Skin of body (tissue), 2 donors: ENCODE data around the gene PYGO2. TPM values are rescaled to one million over a fixed set of nuclear protein-coding genes. Genes with fewer than 3 reads are reported as not detected.
"Not testable (repeated sequence)": the region's sequence is repeated elsewhere in the genome, so short reads cannot be mapped to it uniquely, and the experiment has no call there.

Experiments used
- DNase-seq: peaks from one replicate; lab custom pipeline; 2025; lab: John Stamatoyannopoulos, UW
- total RNA-seq: library from RNA; depleted of rRNA; stranded (reverse); fragments of >200 nt; gene quantifications from one replicate; pipeline ENCODE4 v1.2.3, GENCODE V29; 2014

PYGO2 gene
- total RNA-seq, 1 donor from 2014 or later: 14.6 TPM

GRCh38 chr1:155000726-155001424, 39.3 kb upstream of the PYGO2 start:
- DNase-seq: peak; percentile 80

DNA sequence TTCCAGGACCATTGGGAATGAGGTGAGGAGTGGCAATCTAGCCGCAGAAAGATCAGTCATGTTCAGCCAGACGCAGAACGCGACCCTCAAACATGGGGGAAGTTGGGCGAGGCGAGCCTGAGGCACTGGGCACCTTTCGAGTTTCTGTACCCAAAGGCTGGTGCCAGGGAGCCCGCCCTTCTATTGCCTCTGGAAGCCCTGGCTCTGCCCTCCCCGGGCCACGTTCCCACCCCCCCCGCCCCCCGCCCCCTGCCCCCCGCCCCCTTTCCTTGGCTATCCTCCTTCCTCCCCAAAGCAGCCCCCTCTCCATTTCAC, 38.8 kb upstream of the PYGO2 start:
- no peak for DNase-seq

DNA sequence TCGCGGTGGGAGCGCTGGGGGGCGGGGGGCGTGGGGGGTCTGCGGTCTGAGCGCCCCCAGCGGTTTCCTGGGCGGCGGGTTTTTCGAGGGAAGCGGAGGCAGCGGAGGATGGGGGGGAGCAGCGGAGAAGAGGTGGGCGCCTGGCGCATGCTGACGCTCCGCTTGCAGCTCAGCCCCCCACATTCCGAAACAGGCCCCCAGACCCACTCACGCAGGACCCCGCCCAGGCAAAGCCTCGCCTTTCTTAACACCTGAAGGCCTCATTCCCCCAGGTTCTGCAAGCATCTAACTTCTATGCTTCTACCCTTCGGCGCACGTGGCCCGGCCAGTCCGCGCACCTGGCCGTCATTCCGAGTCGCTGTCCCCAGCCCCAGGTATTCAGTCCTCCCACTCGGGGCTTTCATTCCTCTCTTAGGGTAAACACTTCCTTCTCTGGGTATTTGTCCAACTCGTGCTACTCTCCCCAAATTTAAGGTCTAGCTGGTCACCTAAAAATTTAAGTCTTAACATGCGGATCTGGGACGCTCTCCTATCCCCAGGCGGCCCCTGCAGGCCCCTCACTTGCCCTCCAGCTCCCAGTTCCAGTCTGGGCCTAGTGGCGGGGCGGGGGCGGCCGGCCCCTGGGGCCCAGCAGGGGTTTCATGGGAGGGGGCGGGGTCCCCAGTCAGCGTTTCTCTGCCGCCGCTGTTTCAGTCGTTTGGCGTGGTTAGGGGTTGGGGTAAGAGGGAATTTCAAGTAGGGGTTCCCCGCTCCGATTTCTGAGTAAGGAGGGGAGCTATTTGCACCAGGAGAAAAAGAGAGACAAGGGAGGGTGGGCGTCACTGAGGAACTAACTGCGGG, 38.2 kb upstream of the PYGO2 start:
- peak; percentile 30 for DNase-seq

DNA sequence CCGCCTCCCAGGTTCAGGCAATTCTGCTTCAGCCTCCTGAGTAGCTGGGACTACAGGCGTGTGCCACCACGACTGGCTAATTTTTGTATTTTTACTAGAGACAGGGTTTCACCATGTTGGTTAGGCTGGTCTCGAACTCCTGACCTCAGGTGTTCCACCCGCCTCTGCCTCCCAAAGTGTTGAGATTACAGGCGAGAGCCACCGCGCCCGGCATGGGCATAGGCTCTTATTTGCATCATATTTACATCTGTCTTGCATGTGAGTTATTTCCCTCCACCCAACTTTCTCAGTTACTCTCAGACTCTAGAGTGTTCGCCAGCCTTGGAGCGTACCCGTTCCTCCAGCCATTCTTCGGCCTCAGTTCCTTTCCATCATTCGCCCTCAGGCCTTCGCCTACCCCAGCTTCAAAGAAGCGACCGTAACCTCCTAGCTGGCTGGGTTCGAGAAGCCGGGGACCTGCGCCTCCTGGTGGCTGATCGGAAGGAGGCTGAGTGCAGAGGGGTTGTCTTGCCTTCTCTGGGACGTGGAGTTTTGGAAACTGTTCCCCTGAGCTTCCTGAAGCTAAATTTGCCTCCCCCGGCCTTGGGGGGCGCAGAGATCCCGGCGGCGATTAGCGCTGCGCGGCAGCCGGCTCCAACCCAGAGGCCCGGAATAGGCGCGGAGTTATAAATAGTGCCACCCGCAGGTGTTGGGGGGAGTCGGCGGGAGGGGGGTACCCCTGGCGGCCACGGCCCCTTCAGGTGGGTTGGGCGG, 37.4 kb upstream of the PYGO2 start:
- DNase-seq: peak; percentile 71

DNA sequence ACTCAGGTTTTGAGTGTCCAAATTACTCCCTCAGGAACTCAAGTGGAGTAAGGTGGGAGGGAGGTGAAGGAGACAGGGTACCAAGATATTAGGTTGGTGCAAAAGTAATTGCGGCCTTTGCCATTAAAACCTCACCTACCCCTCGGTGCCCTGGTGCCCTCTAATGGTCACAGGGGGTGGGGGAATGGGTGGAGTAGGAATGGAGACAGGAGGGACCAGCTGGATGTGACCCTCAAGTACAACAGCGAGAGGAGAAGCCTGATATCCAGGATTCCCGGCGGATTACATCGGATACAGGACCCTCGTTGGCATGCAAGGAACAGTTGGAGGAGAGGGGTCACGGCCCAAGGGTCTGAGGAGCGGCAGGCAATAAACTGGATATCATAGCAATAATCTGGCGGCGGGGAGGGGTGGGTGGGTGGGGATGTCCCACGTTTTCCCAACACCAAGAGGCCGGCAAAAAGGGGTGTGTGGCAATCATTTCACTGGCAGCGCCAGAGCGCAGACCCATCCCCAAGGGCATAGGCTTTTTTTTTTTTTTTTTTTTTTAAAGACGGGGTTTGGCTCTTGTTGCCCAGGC, 36.7 kb upstream of the PYGO2 start:
- no peak for DNase-seq

DNA sequence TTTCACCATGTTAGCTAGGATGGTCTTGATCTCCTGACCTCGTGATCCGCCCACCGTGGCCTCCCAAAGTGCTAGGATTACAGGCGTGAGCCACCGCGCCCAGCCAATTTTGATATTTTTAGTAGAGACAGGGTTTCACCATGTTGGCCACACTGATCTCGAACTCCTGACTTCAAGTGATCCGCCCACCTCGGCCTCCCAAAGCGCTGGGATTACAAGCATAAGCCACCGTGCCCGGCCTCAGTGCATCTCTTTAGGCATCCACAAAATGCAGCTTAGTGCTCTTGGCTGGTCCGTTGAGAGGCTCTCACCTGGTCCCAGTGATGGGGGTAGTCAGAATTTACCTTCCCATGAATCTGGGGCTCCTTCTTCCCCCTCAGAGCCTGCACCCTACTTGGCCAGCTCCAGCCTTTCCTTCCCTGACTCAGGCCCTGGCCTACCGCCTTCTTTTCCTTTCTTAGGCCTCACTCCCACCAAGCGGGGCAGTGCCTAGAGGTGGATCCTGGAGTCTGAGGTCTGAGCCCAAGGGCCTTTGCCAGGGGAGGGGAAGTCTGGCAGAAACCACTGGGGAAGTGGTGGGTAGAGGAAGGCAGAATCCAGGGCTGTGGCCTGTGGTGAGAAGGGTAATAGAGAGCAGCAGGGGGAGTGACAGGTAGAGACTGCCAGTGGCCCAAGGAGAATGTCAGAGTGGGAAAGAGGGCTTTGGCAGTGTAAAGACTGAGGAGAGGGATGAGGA, 35.6 kb upstream of the PYGO2 start:
- no peak for DNase-seq

DNA sequence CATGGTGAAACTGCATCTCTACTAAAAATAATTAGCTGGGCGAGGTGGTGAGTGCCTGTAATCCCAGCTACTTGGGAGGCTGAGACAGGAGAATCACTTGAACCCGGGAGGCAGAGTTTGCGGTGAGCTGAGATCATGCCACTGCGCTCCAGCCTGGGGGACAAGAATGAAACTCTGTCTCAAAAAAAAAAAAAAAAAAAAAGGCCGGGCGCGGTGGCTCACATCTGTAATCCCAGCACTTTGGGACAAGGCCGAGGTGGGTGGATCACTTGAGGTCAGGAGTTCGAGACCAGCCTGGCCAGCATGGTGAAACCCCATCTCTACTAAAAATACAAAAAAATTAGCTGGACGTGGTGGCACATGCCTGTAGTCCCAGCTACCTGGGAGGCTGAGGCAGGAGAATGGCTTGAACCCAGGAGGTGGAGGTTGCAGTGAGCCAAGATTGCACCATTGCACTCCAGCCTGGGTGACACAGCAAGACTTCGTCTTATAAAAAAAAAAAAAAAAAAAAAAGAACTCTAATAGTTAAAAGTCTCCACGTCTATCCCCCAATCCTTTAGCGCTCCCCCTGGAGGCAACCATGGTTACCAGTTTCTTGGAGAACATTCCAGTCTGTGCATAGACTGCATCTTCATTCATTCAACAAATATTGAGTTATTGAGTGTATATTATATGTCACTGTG, 33.9 kb upstream of the PYGO2 start:
- peak; percentile 32 for DNase-seq

GRCh38 chr1:154994591-154994990, 33.0 kb upstream of the PYGO2 start:
- no peak for DNase-seq

GRCh38 chr1:154994269-154994587, 32.6 kb upstream of the PYGO2 start:
- no peak for DNase-seq

DNA sequence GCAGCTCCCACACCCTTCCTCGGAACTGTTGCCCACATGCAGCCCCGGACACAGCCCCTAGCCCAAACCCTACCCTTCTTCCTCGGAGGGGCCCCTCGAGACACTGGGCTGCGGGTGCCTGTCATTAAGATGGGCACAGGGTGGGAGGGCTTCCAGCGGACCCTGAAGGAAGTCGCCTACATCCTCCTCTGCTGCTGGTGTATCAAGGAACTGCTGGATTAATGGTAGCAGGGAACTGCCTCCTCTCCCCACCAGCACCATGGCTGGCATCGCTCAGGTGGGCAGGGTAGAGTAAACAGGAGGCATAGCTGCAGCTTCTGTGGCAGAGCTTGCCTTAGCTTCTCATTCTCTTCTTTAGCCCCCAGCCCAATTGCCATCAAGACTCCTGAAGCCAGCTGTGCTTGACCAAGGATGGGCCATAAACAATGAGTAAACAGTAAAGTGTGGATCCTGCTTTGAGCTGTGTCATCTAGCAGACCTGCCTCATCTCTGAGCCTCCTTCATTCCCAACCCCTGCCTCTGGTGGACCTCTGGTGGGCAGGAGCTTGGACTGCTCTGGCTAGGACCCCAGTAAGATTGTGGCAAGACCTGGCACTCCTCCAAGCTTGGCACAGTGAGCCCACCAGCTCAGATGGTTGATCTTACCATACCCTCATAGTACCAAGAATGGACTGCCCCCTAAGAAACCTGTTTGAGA, 32.1 kb upstream of the PYGO2 start, which contains the start of gene LENEP:
LENEP (plus strand) TSS at position 15 of the 697 bp plus-strand sequence; CDS start at position 37, 22 bp downstream.
- DNase-seq: no peak

GRCh38 chr1:154992721-154993571, 31.4 kb upstream of the PYGO2 start:
- no peak for DNase-seq

GRCh38 chr1:154990276-154990675, 28.7 kb upstream of the PYGO2 start:
- no peak for DNase-seq

DNA sequence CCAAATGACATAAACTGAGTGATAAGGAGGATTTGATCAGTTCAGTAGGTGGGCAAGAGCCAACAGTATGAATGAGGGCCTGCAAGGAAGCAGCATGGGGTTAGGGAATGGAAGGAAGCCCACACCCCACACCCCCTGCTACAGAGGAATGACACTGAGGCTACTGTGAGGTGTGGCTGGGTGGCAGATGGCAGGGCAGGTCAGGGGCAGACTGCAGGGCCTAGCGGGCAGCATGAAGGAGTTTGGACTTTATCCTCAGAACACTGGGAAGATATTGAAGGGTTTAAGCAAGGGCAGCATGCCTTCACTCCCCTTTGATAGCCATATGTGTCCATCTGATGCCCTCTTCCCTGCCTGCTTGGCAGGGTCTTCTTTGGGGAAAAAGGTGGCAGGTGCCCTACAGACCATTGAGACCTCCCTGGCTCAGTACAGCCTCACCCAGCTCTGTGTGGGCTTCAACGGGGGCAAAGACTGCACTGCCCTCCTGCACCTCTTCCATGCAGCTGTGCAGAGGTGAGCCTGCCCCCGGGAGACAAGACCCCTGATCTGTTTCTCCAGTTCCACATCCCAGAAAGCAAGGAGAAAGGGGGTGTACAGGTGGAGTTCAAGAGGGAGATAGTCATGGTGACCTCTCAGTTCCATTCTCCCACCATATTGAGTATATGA, 27.7 kb upstream of the PYGO2 start:
- DNase-seq: no peak

GRCh38 chr1:154988058-154988954, 26.7 kb upstream of the PYGO2 start:
- DNase-seq: no peak

GRCh38 chr1:154987326-154987725, 25.7 kb upstream of the PYGO2 start:
- DNase-seq: no peak

GRCh38 chr1:154986736-154987135, 25.2 kb upstream of the PYGO2 start:
- DNase-seq: not testable (repeated sequence)

DNA sequence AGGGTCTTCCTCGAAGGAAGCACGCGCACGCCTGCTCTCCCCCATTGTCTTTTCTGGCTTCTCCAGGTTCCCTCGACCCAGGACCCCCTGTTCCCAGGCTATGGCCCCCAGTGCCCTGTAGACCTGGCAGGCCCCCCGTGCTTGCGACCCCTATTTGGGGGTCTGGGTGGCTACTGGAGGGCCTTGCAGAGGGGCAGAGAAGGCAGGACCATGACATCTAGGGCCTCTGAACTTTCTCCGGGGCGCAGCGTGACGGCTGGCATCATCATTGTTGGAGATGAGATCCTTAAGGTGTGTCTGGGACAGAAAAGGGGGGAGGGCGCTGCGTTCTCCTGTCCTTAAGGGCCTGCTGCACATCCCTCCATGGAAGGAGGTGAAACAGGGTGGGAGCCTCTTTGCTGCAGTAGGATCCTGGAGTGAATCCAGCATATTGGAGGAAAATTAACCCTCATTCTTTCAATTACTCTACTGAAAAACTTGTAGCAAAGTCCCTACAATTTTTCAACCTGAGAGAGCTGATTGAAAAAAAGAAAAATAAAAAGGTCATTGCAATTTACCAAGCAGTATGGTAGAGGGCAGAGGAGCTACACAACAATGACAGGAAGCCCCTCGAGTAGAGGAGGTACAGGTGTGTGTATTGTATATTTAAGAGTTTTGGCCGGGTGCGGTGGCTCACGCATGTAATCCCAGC, 22.3 kb upstream of the PYGO2 start:
- no peak for DNase-seq
